Mesenchymal stem cell (in vitro differentiated cells and primary cell): ENCODE results near the gene SLC12A7.

Experiments used
- DNase-seq: peaks from one replicate; pipeline ENCODE4 v3.0.0-alpha.2; 2013
- H2AFZ ChIP-seq: one replicate; pipeline ENCODE4 v1.6.1; 2013; ENCODE audit warnings: low read depth, mild to moderate bottlenecking, control low read depth, inconsistent platforms, low read length, moderate library complexity
- H2AK5ac ChIP-seq: 2 replicates; pipeline ENCODE4 v1.6.1; 2013; ENCODE audit warnings: low read length, moderate library complexity, mild to moderate bottlenecking, inconsistent platforms; ENCODE audit not compliant: severe bottlenecking
- H2BK120ac ChIP-seq: one replicate; pipeline ENCODE4 v1.6.1; 2013; ENCODE audit warnings: low read depth, mild to moderate bottlenecking, inconsistent platforms, low read length, moderate library complexity
- H2BK12ac ChIP-seq, 2 experiments: one replicate each; pipeline ENCODE4 v1.6.1; 2013; ENCODE audit warnings: inconsistent platforms in 2 of 2, low read length in 2 of 2, mild to moderate bottlenecking in 2 of 2, moderate library complexity in 2 of 2, control low read depth in 1 of 2
- H2BK15ac ChIP-seq: one replicate; pipeline ENCODE4 v1.6.1; 2013; ENCODE audit warnings: mild to moderate bottlenecking, low read depth, inconsistent platforms; ENCODE audit not compliant: poor library complexity, severe bottlenecking
- H2BK5ac ChIP-seq: 2 replicates; pipeline ENCODE4 v1.6.1; 2013; ENCODE audit warnings: low read depth, mild to moderate bottlenecking, low read length, control low read depth, inconsistent platforms; ENCODE audit not compliant: poor library complexity, severe bottlenecking
- H3K14ac ChIP-seq, 2 experiments: one replicate each; pipeline ENCODE4 v1.6.1; 2013; ENCODE audit warnings: inconsistent platforms in 2 of 2, low read length in 2 of 2, control low read depth in 1 of 2, mild to moderate bottlenecking in 1 of 2, moderate library complexity in 1 of 2
- H3K18ac ChIP-seq, 2 experiments: one replicate each; pipeline ENCODE4 v1.6.1; 2013; ENCODE audit warnings: inconsistent platforms in 2 of 2, low read length in 2 of 2, control low read depth in 1 of 2, low read depth in 1 of 2, mild to moderate bottlenecking in 1 of 2
- H3K23ac ChIP-seq, 2 experiments: one replicate each; pipeline ENCODE4 v1.6.1; 2013; ENCODE audit warnings: inconsistent platforms in 2 of 2, low read length in 2 of 2, mild to moderate bottlenecking in 2 of 2, moderate library complexity in 2 of 2, control low read depth in 1 of 2
- H3K27ac ChIP-seq: 2 replicates; pipeline ENCODE4 v1.5.1; 2013; ENCODE audit warnings: mild to moderate bottlenecking, moderate library complexity, low read length, control low read depth, inconsistent platforms; ENCODE audit not compliant: poor library complexity, severe bottlenecking
- H3K27me3 ChIP-seq, 2 experiments: 2 replicates each; pipeline versions ENCODE4 v1.6.1 to v1.7.0; 2013; ENCODE audit warnings: low read length in 2 of 2, mild to moderate bottlenecking in 2 of 2, moderate library complexity in 2 of 2, control low read depth in 1 of 2, inconsistent platforms in 1 of 2; ENCODE audit not compliant: control insufficient read depth in 1 of 2, insufficient read depth in 1 of 2
- H3K36me3 ChIP-seq, 2 experiments: 2 replicates each; pipeline versions ENCODE4 v1.6.1 to v1.7.0; 2013; ENCODE audit warnings: low read length in 2 of 2, control low read depth in 1 of 2, inconsistent platforms in 1 of 2, low read depth in 1 of 2, mild to moderate bottlenecking in 1 of 2; ENCODE audit not compliant: insufficient read depth in 2 of 2, control insufficient read depth in 1 of 2
- H3K4ac ChIP-seq, 2 experiments: one replicate each; pipeline ENCODE4 v1.6.1; 2013; ENCODE audit warnings: inconsistent platforms in 2 of 2, low read length in 2 of 2, mild to moderate bottlenecking in 2 of 2, moderate library complexity in 2 of 2, control low read depth in 1 of 2, low read depth in 1 of 2
- H3K4me1 ChIP-seq: 2 replicates; pipeline ENCODE4 v1.6.1; 2013; ENCODE audit warnings: low read depth, low read length, control low read depth; ENCODE audit not compliant: control insufficient read depth, insufficient read depth
- H3K4me2 ChIP-seq: 2 replicates; pipeline ENCODE4 v1.6.1; 2013; ENCODE audit warnings: low read length, mild to moderate bottlenecking, inconsistent platforms; ENCODE audit not compliant: poor library complexity, severe bottlenecking
- H3K4me3 ChIP-seq, 2 experiments: 2 replicates each; pipeline versions ENCODE4 v1.5.1 to v1.7.0; 2013; ENCODE audit warnings: low read length in 2 of 2, mild to moderate bottlenecking in 2 of 2, control low read depth in 1 of 2, low read depth in 1 of 2; ENCODE audit not compliant: insufficient read depth in 1 of 2
- H3K79me1 ChIP-seq: replicated peaks from 2 replicates; pipeline ENCODE4 v1.6.1; 2013; ENCODE audit warnings: mild to moderate bottlenecking, control low read depth, low read length, inconsistent platforms; ENCODE audit not compliant: poor library complexity, severe bottlenecking
- H3K9ac ChIP-seq: 2 replicates; pipeline ENCODE4 v1.7.0; 2013; ENCODE audit warnings: mild to moderate bottlenecking, low read length, moderate library complexity
- H3K9me3 ChIP-seq: 2 replicates; pipeline ENCODE4 v1.7.0; 2013; ENCODE audit warnings: mild to moderate bottlenecking, low read length; ENCODE audit not compliant: control insufficient read depth
- H4K8ac ChIP-seq: one replicate; pipeline ENCODE4 v1.6.1; 2013; ENCODE audit warnings: inconsistent platforms, mild to moderate bottlenecking, low read length, moderate library complexity
- H4K91ac ChIP-seq: one replicate; pipeline ENCODE4 v1.6.1; 2013; ENCODE audit warnings: mild to moderate bottlenecking, low read length, inconsistent platforms
- WGBS: methylation state at CpG from one replicate; pipeline ENCODE4 v1.1.7; 2013; ENCODE audit warnings: mixed read lengths; 5-methylcytosine and 5-hydroxymethylcytosine counted together

The SLC12A7 gene

GRCh38 chr5:1104327-1105006, 7.4 kb downstream of the SLC12A7 start:
- Histone ChIP-seq H3K9ac (no peak overlapping the region), H4K8ac (no peak overlapping the region), H3K4me2 (no peak overlapping the region), H3K9me3 (no peaks in the 10 kb centered on the region), H3K23ac (no peak overlapping the region), H4K91ac (no peak overlapping the region), H2AFZ (no peak overlapping the region), H3K4ac (no peak overlapping the region), H3K14ac (no peak overlapping the region), H2BK12ac (no peak overlapping the region), H3K36me3 (peaks cover 0 to 5% of the 10 kb centered on the region in 2 experiments), H3K4me3 (no peak overlapping the region), H2BK15ac (no peak overlapping the region), H2AK5ac (no peak overlapping the region), H2BK5ac (no peak overlapping the region), H3K4me1 (peaks cover 20% of the 10 kb centered on the region), H3K27ac (no peak overlapping the region), H3K27me3 (peaks cover 0 to 22% of the 10 kb centered on the region in 2 experiments), H3K18ac (no peak overlapping the region), H2BK120ac (no peak overlapping the region), H3K79me1 (no peaks in the 10 kb centered on the region)
- no peak for DNase-seq
- WGBS = 93% methylated on average over 26 of the region's 27 CpGs

GRCh38 chr5:1103505-1104326, 8.1 kb downstream of the SLC12A7 start:
- no peak overlapping the region for H3K4me2 ChIP-seq
- H3K27me3 ChIP-seq = peaks cover 0 to 30% of the 10 kb centered on the region in 2 experiments
- H2AFZ ChIP-seq = no peak overlapping the region
- no peak overlapping the region for H2BK15ac ChIP-seq
- H4K91ac ChIP-seq = peak overlapping the region; percentile 35
- no peak overlapping the region for H2AK5ac ChIP-seq
- peak overlapping the region in 1 of 2 experiments; percentile 37 for H3K14ac ChIP-seq
- no peaks in the 10 kb centered on the region for H3K79me1 ChIP-seq
- no peak overlapping the region for H3K23ac ChIP-seq
- WGBS = 88% methylated on average over 33 of the region's 33 CpGs
- no peaks in the 10 kb centered on the region for H3K9me3 ChIP-seq
- no peak overlapping the region for H2BK120ac ChIP-seq
- no peak overlapping the region for H3K9ac ChIP-seq
- H2BK5ac ChIP-seq = no peak overlapping the region
- peaks cover 0 to 5% of the 10 kb centered on the region in 2 experiments for H3K36me3 ChIP-seq
- H4K8ac ChIP-seq = no peak overlapping the region
- no peak overlapping the region for H3K27ac ChIP-seq
- peaks cover 20% of the 10 kb centered on the region for H3K4me1 ChIP-seq
- DNase-seq = no peak
- no peak overlapping the region for H3K4ac ChIP-seq
- peak overlapping the region in 1 of 2 experiments; percentile 16 for H3K4me3 ChIP-seq
- no peak overlapping the region for H3K18ac ChIP-seq
- no peak overlapping the region for H2BK12ac ChIP-seq

DNA sequence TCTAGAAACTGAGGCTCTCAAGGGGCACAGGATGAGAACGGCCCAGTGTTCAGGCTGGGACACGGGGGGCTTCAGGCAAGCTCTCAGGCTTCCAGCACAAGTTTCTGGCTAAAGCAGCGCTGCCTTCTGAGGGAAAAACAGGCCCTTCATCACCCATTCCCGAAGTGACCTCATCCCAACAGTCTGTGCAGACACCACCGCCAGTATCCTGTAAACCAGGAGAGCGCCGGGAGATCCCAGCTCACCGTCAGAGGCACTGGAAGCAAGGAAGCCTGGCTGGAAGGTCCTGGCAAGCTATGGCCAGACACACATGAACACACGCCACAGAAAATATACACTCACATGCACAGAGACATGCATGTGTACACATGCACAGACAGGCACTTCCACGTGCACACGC, 8.8 kb downstream of the SLC12A7 start:
- H3K9me3 ChIP-seq = no peaks in the 10 kb centered on the region
- WGBS = 69% methylated on average over 11 of the region's 11 CpGs

More for the DNA sequence above, 8.8 kb downstream of the SLC12A7 start:
- Histone ChIP-seq H3K27me3 (peaks cover 0 to 31% of the 10 kb centered on the region in 2 experiments), H3K23ac (no peak overlapping the region), H3K79me1 (no peaks in the 10 kb centered on the region), H3K9ac (no peak overlapping the region), H2AK5ac (no peak overlapping the region), H3K27ac (no peak overlapping the region), H2AFZ (no peak overlapping the region), H3K4ac (no peak overlapping the region), H3K36me3 (peaks cover 0 to 5% of the 10 kb centered on the region in 2 experiments), H3K14ac (peak overlapping the region in 1 of 2 experiments; percentile 37), H4K91ac (peak overlapping the region; percentile 35), H4K8ac (peak overlapping the region; percentile 12), H2BK15ac (no peak overlapping the region), H2BK5ac (no peak overlapping the region), H2BK12ac (peak overlapping the region in 1 of 2 experiments; percentile 59), H3K4me3 (peak overlapping the region in 1 of 2 experiments; percentile 16), H2BK120ac (no peak overlapping the region), H3K4me1 (peaks cover 20% of the 10 kb centered on the region), H3K4me2 (no peak overlapping the region), H3K18ac (no peak overlapping the region)
- DNase-seq = peak; percentile 59
